ENCODE measurements around the gene MED27.

MED27 gene

GRCh38 chr9:131826966-131827525, 252.6 kb downstream of the MED27 start:
- no peak for FAIRE-seq
- DNase-seq (ENCODE audit: extremely low spot score, insufficient read length, low read depth): no peak

GRCh38 chr9:131826053-131826452, 253.6 kb downstream of the MED27 start:
- DNase-seq (ENCODE audit: extremely low spot score, insufficient read length, low read depth) (no peak), FAIRE-seq (no peak)

GRCh38 chr9:131824953-131825495, 254.6 kb downstream of the MED27 start:
- no peak for FAIRE-seq
- no peak for DNase-seq (ENCODE audit: extremely low spot score, insufficient read length, low read depth)

- no peak for FAIRE-seq
- no peak for DNase-seq (ENCODE audit: extremely low spot score, insufficient read length, low read depth)
These were observed 255.5 kb downstream of the MED27 start for GRCh38 chr9:131824155-131824594.

GRCh38 chr9:131823701-131824146, 255.9 kb downstream of the MED27 start:
- FAIRE-seq (no peak), DNase-seq (ENCODE audit: extremely low spot score, insufficient read length, low read depth) (no peak)

GRCh38 chr9:131818089-131818488, 261.6 kb downstream of the MED27 start:
- no peak for DNase-seq (ENCODE audit: extremely low spot score, insufficient read length, low read depth)
- FAIRE-seq: no peak

- no peak for DNase-seq (ENCODE audit: extremely low spot score, insufficient read length, low read depth)
- no peak for FAIRE-seq
These were observed 262.0 kb downstream of the MED27 start for GRCh38 chr9:131817627-131818026.

GRCh38 chr9:131817073-131817472, 262.6 kb downstream of the MED27 start:
- no peak for DNase-seq (ENCODE audit: extremely low spot score, insufficient read length, low read depth)
- no peak for FAIRE-seq

- no peak for DNase-seq (ENCODE audit: extremely low spot score, insufficient read length, low read depth)
- FAIRE-seq: no peak
These were observed 263.4 kb downstream of the MED27 start for GRCh38 chr9:131815970-131816873.

- no peak for FAIRE-seq
These were observed 265.0 kb downstream of the MED27 start for GRCh38 chr9:131814707-131815106.

GRCh38 chr9:131813116-131813515, 266.6 kb downstream of the MED27 start:
- no peak for DNase-seq (ENCODE audit: extremely low spot score, insufficient read length, low read depth)
- FAIRE-seq: no peak

More at GRCh38 chr9:131814707-131815106, 265.0 kb downstream of the MED27 start:
- no peak for DNase-seq (ENCODE audit: extremely low spot score, insufficient read length, low read depth)

- DNase-seq (ENCODE audit: extremely low spot score, insufficient read length, low read depth): no peak
- no peak for FAIRE-seq
These were observed 267.4 kb downstream of the MED27 start for GRCh38 chr9:131812116-131812790.

GRCh38 chr9:131811405-131811804, 268.3 kb downstream of the MED27 start:
- no peak for FAIRE-seq
- no peak for DNase-seq (ENCODE audit: extremely low spot score, insufficient read length, low read depth)

GRCh38 chr9:131810351-131811170, 269.1 kb downstream of the MED27 start:
- DNase-seq (ENCODE audit: extremely low spot score, insufficient read length, low read depth): no peak

More at GRCh38 chr9:131810351-131811170, 269.1 kb downstream of the MED27 start:
- FAIRE-seq: no peak
